ENCODE results near the gene SLC24A3. TPM values are rescaled to one million over a fixed set of nuclear protein-coding genes. Genes with fewer than 3 reads are reported as not detected.
"Not testable (repeated sequence)": the region's sequence is repeated elsewhere in the genome, so short reads cannot be mapped to it uniquely, and the experiment has no call there.

SLC24A3 gene
- total RNA-seq, 2 experiments from 2014 or later: not detected

DNA sequence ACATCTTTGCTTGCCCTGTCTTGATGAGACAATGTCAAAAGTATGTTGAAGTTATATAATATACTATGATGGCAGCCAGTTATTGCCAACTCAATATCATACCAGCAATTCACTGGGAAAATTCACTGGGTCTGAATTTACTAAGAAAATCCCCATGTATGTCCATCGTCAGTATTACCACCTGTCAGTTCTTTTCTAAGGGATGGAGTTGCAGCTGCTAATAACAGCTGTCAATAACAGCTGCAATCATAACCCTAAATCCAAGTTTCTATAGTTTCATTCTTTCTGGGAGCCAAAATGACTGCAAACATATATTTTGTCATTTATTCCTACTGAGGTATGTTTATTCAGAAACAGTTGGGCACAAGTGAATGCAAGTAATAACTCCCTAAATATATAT lies 413.0 kb downstream of the SLC24A3 start:
- H3K9me3 Mint-ChIP-seq (ENCODE audit: low read depth): no peaks in the 10 kb centered on the region
- no peaks in the 10 kb centered on the region for H3K36me3 Mint-ChIP-seq

DNA sequence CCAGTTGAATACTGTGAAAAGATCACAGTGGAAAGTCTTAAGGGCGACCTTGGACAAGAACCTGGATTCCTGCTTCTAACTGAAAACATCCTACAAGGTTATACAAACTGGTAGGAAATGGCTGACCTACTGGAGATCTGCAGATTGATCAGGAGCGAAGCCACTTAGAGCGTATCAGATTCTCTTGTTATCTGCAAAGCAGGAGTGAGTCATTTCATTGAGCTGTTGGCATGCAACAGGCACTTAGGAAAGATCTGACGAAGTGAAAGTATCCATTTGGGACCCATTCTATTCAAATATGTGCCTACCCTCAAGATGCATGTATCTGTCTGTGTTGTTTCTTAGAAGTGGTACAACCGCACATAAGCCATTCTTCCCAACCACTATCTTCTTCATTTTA lies 414.5 kb downstream of the SLC24A3 start:
- Mint-ChIP-seq H3K36me3 (no peaks in the 10 kb centered on the region), H3K27ac (no peak overlapping the region), H3K27me3 (no peaks in the 10 kb centered on the region), H3K4me3 (no peak overlapping the region), H3K4me1 (no peaks in the 10 kb centered on the region), H3K9me3 (ENCODE audit: low read depth) (no peaks in the 10 kb centered on the region)
- CTCF ChIA-PET: no interaction called here
- no peak for DNase-seq
- no peak for ATAC-seq

More for the DNA sequence above, 413.0 kb downstream of the SLC24A3 start:
- CTCF ChIA-PET: interaction anchor here (0.7 kb wide), 1 partner anchor 45 kb away, joined by 3 read pairs; no protein-coding TSS in a partner anchor
- Mint-ChIP-seq H3K4me3 (no peak overlapping the region), H3K27ac (no peak overlapping the region), H3K4me1 (no peaks in the 10 kb centered on the region), H3K27me3 (no peaks in the 10 kb centered on the region)
- no peak for ATAC-seq
- no peak for DNase-seq

DNA sequence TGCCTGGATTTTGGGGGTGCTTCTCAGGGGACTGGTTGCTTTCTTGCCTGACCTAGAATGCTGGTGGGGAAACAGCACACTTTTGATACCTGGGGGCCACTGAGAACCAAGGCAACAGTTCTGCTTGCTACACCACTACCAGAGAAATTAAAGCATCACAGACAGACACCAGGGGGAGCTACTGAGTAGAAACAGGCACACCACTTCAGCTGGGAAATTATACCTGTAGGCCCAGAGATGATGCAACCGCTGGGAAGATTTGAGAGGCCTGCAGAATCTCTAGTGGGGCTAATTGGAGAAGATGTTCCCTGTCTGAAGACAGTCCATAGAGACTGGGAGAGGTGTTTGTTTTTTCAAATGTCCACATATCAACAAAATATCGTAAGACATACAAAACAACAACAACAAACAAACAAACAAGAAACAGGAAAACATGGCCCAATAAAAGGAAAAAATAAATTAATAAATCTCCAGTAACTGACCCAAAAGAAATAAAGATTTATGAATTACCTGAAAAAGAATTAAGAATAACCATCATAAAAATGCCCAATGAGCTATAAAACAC lies 416.2 kb downstream of the SLC24A3 start:
- Mint-ChIP-seq H3K36me3 (no peaks in the 10 kb centered on the region), H3K4me1 (no peaks in the 10 kb centered on the region), H3K4me3 (no peak overlapping the region), H3K27me3 (no peaks in the 10 kb centered on the region), H3K27ac (no peak overlapping the region), H3K9me3 (ENCODE audit: low read depth) (no peaks in the 10 kb centered on the region)
- CTCF ChIA-PET: interaction anchor here (0.7 to 2.2 kb wide), 7 partner anchors 9 to 72 kb away, joined by 3 to 21 read pairs (median 3); no protein-coding TSS in a partner anchor
- DNase-seq (peak; percentile 58), ATAC-seq (no peak)

DNA sequence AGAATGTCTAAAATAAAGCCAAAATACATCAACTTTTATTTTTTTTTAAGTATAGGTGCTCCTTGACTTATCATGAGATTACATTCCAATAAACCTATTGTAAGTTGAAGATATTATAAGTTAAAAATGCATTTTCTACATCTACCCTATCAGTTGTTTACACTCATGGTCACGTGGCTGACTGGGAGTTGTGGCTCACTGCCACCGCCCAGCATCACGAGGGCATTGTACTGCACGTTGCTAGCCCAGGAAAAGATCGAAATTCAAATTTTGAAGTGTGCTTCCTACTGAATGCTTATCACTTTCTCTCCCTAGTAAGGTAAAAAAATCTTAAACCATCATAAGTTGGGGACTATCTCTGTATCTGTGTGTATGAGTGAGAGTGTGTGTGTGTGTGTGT lies 419.0 kb downstream of the SLC24A3 start:
- no peak overlapping the region for H3K4me3 Mint-ChIP-seq
- no peak for DNase-seq
- no peaks in the 10 kb centered on the region for H3K27me3 Mint-ChIP-seq
- no peak for ATAC-seq
- no peaks in the 10 kb centered on the region for H3K36me3 Mint-ChIP-seq
- no peaks in the 10 kb centered on the region for H3K9me3 Mint-ChIP-seq (ENCODE audit: low read depth)
- no peak overlapping the region for H3K27ac Mint-ChIP-seq
- CTCF ChIA-PET: interaction anchor here (1.7 kb wide), 1 partner anchor 31 kb away, joined by 8 read pairs; no protein-coding TSS in a partner anchor
- no peaks in the 10 kb centered on the region for H3K4me1 Mint-ChIP-seq

DNA sequence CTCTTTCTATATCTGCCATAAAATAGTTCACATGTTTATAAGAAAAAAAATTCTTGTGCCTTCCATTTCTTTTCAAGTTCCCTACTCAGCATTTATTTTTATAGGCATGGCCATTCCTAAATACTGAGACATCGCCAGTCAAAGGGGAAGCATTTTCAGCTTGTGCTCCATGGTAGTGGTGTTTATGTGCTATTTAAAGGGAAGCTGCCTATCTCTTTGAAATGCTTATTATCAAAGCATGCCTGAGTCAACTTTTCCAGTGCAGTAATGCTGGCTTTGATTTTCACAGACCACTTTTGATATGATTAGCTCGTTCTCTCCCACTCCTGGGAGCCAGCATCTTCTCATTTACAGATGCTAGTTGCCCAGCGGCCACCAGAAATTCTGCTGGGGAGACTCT lies 421.5 kb downstream of the SLC24A3 start:
- Mint-ChIP-seq H3K4me3 (no peak overlapping the region), H3K9me3 (ENCODE audit: low read depth) (no peaks in the 10 kb centered on the region), H3K27ac (no peak overlapping the region), H3K36me3 (no peaks in the 10 kb centered on the region), H3K27me3 (no peaks in the 10 kb centered on the region), H3K4me1 (no peaks in the 10 kb centered on the region)
- CTCF ChIA-PET: interaction anchor here (0.9 kb wide), 1 partner anchor 428 kb away, joined by 3 read pairs; no protein-coding TSS in a partner anchor
- no peak for DNase-seq
- ATAC-seq: no peak

DNA sequence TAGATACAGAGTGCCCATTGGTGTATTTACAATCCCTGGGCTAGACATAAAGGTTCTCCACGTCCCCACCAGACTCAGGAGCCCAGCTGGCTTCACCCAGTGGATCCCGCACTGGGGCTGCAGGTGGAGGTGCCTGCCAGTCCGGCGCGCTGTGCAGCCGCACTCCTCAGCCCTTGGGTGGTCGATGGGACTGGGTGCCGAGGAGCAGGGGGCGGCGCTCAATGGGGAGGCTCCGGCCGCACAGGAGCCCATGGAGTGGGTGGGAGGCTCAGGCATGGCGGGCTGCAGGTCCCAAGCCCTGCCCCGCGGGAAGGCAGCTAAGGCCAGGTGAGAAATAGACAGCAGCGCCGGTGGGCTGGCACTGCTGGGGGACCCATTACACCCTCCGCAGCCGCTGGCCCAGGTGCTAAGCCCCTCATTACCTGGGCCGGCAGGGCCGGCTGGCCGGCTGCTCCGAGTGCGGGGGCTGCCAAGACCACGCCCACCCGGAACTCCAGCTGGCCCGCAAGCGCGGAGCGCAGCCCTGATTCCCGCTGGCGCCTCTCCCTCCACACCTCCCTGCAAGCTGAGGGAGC lies 427.1 kb downstream of the SLC24A3 start:
- H3K4me1 Mint-ChIP-seq; DNase-seq; H3K4me3 Mint-ChIP-seq; H3K9me3 Mint-ChIP-seq (ENCODE audit: low read depth); H3K27me3 Mint-ChIP-seq; H3K36me3 Mint-ChIP-seq; CTCF ChIA-PET; H3K27ac Mint-ChIP-seq; ATAC-seq: not testable (repeated sequence)

DNA sequence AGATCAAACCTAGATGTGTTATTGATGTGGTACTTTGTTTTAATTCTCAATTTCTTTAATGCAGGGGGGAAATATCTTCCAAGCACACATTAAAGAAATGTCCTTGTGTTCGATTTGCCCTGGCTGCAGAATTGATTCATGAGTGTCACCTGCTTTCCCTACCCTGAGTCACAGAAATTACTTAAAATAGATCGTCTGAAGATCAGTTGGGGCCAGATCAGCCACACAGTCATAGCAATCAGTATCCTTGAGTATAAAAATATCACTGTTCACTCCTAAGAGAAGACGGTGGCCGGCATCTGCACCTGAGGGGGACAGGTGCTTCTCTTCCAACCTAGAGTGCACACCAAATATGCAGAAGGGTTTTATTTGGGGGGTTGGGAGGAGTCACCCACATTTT lies 430.4 kb downstream of the SLC24A3 start:
- Mint-ChIP-seq H3K9me3 (ENCODE audit: low read depth) (no peaks in the 10 kb centered on the region), H3K4me3 (no peak overlapping the region), H3K36me3 (no peaks in the 10 kb centered on the region), H3K4me1 (no peaks in the 10 kb centered on the region), H3K27ac (no peak overlapping the region), H3K27me3 (peaks cover 2% of the 10 kb centered on the region)
- no peak for ATAC-seq
- DNase-seq: no peak
- CTCF ChIA-PET: interaction anchor here (2.0 kb wide), 1 partner anchor 15 kb away, joined by 7 read pairs; no protein-coding TSS in a partner anchor

DNA sequence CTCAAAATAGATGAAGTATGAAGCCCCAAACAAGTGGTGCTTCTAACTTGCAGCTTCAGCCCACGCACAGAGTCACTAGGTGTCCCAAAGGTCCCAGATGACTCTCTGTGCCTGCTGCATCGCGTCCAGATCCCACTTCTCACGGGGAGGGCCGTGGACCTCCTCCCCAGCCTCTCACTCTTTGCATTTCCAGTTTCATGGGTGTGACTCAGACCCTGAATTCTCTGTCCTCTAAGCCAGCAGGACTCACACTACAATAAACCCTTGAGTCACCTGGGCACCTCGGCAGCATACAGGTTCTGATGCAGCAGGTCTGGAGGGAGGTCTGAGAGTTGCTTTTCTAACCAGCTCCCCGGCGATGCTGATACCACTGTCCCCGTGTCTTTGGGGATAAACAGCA lies 431.6 kb downstream of the SLC24A3 start:
- Mint-ChIP-seq H3K27ac (no peak overlapping the region), H3K4me1 (no peaks in the 10 kb centered on the region), H3K9me3 (ENCODE audit: low read depth) (no peaks in the 10 kb centered on the region), H3K36me3 (no peaks in the 10 kb centered on the region), H3K4me3 (no peak overlapping the region), H3K27me3 (peaks cover 2% of the 10 kb centered on the region)
- CTCF ChIA-PET: no interaction called here
- ATAC-seq (no peak), DNase-seq (no peak)

DNA sequence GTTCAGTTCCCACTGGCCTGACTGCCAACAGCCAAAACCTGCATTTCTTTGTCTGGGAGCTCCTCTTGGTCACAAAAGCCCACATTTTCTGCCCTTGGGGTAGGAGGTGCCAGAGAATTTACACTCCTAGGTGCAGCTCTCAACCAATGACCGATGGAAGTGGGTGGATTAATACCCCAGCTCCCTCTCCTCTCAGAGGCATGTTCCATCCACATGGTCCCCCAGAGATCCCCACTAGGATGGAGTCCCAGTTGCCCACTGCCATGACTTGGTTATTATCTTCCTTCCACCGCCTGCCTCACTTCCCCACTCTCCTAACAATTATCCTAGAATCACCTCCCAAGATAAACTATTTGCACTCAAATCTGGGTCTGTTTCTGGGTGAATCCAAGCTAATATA lies 434.5 kb downstream of the SLC24A3 start:
- H3K27ac Mint-ChIP-seq: no peak overlapping the region
- no peaks in the 10 kb centered on the region for H3K36me3 Mint-ChIP-seq
- ATAC-seq (no peak), DNase-seq (no peak)
- H3K27me3 Mint-ChIP-seq: peaks cover 2% of the 10 kb centered on the region
- no peaks in the 10 kb centered on the region for H3K9me3 Mint-ChIP-seq (ENCODE audit: low read depth)
- no peaks in the 10 kb centered on the region for H3K4me1 Mint-ChIP-seq
- no peak overlapping the region for H3K4me3 Mint-ChIP-seq
- CTCF ChIA-PET: no interaction called here

DNA sequence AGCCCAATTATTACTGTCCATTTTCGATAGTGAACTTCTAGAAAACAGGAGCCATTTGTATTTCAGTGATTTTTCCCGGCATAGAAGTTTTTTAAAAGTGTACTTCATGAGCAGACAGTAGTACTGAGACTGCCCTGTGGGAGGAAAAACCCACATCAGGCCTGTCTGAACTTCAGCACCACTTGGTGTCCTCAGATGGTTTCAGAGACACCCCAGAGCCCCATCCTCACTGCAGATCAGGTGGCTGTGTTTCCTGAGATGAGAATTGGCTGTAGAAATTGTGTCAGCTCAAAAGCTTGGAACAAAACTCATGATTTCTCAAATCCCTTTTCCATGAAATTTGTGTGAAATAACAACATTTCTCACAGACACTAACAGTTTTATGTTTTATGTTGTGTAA lies 435.6 kb downstream of the SLC24A3 start:
- CTCF ChIA-PET: interaction anchor here (1.0 kb wide), 1 partner anchor 19 kb away, joined by 3 read pairs; no protein-coding TSS in a partner anchor
- H3K4me3 Mint-ChIP-seq: no peak overlapping the region
- no peak for DNase-seq
- H3K9me3 Mint-ChIP-seq (ENCODE audit: low read depth): no peaks in the 10 kb centered on the region
- no peak overlapping the region for H3K27ac Mint-ChIP-seq
- H3K36me3 Mint-ChIP-seq: no peaks in the 10 kb centered on the region
- H3K27me3 Mint-ChIP-seq: peaks cover 2% of the 10 kb centered on the region
- ATAC-seq: no peak
- H3K4me1 Mint-ChIP-seq: no peaks in the 10 kb centered on the region

DNA sequence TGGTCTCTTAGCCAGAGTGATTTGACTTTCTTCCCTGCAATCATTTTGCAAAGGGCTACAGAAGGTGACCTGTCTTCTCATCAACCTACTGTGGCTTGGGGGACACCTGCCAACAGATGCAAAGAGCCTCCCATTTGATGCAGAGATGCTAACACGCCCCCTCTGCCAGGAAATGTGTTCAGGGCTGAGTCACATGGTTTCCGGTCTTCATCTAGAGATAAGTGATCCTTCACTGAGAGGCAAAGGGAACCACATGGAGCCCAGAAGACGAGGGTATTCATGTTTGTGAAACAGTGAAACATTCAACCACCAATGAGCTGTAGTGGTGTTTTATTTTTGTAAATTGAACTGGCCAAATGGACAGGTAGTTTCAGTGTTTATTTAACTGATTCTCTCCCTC lies 436.6 kb downstream of the SLC24A3 start:
- DNase-seq: no peak
- Mint-ChIP-seq H3K4me1 (no peaks in the 10 kb centered on the region), H3K9me3 (ENCODE audit: low read depth) (no peaks in the 10 kb centered on the region), H3K36me3 (no peaks in the 10 kb centered on the region), H3K4me3 (no peak overlapping the region), H3K27me3 (peaks cover 2% of the 10 kb centered on the region), H3K27ac (no peak overlapping the region)
- ATAC-seq: no peak
- CTCF ChIA-PET: interaction anchor here (1.0 kb wide), 1 partner anchor 20 kb away, joined by 3 read pairs; no protein-coding TSS in a partner anchor

DNA sequence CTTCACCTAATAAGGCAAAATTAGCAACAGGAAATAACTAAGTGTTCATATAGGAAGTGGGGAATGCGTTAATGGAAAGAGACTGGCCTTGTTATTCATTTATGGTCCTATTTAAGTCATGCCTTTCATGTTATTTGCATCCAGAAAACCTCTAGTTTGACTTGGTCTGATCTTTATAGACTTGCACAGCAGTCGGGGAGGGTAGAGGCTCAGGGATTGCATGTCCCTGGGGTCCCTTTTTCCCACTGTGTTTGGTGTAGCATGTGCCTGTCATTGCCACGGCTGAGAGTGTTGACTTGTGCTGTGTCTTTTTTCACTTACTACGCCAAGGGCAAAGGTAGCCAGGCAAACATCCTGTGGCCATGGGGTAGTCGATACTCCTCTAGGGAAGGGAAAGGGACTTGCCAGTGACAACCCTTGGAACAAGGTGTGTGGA lies 440.2 kb downstream of the SLC24A3 start:
- CTCF ChIA-PET: no interaction called here
- H3K36me3 Mint-ChIP-seq: no peaks in the 10 kb centered on the region
- no peaks in the 10 kb centered on the region for H3K4me1 Mint-ChIP-seq

DNA sequence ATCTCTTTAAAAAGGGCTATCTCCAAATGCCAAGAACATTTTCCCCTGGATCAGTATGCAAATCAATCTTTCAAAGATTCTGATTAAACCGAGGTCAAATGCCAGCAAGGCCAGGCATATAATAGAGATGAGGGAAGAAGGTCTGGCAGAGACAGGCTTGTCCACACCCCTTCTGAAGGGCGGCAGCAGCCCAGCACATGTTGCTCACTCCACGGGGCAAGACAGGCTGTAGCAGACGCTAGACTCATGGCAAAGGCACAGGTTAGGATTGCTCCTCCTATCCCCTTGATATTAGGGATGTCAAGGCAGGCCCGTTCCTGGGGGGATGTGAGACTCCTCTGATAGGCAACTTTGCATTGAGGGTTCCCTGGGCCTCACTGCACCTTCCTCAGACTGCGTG lies 440.9 kb downstream of the SLC24A3 start:
- no peaks in the 10 kb centered on the region for H3K4me1 Mint-ChIP-seq
- no peaks in the 10 kb centered on the region for H3K36me3 Mint-ChIP-seq
- DNase-seq: no peak
- CTCF ChIA-PET: no interaction called here
- no peak overlapping the region for H3K27ac Mint-ChIP-seq
- no peak for ATAC-seq
- no peaks in the 10 kb centered on the region for H3K9me3 Mint-ChIP-seq (ENCODE audit: low read depth)
- H3K27me3 Mint-ChIP-seq: peaks cover 5% of the 10 kb centered on the region
- H3K4me3 Mint-ChIP-seq: no peak overlapping the region

More for the DNA sequence above, 440.2 kb downstream of the SLC24A3 start:
- no peak overlapping the region for H3K27ac Mint-ChIP-seq
- H3K9me3 Mint-ChIP-seq (ENCODE audit: low read depth): no peaks in the 10 kb centered on the region
- no peaks in the 10 kb centered on the region for H3K27me3 Mint-ChIP-seq
- H3K4me3 Mint-ChIP-seq: no peak overlapping the region
- ATAC-seq (no peak), DNase-seq (no peak)

DNA sequence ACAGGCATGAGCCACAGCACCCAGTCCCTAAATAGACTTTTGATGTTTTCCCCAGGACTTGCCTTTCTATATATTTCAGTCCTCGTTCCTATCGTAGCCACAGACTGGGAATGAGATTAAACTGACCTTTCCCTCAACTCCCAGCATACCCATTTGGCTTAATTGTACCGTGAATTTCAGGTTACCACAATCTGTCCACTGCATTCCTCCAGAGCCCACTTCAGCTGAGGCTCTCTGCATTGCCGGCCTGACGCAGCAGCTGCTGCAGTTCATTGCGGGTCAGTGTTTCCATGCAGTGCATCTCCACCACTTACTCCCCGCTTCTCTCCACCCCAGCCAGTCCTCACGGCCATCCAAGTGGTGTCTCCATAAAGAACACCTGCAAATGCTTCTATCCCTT lies 442.5 kb downstream of the SLC24A3 start:
- no peaks in the 10 kb centered on the region for H3K4me1 Mint-ChIP-seq
- H3K36me3 Mint-ChIP-seq: no peaks in the 10 kb centered on the region
- DNase-seq (no peak), ATAC-seq (no peak)
- no peaks in the 10 kb centered on the region for H3K9me3 Mint-ChIP-seq (ENCODE audit: low read depth)
- H3K4me3 Mint-ChIP-seq: no peak overlapping the region
- H3K27me3 Mint-ChIP-seq: peaks cover 8% of the 10 kb centered on the region
- CTCF ChIA-PET: no interaction called here
- H3K27ac Mint-ChIP-seq: no peak overlapping the region
